GM13977 (cell line): ENCODE results near the gene DGKD.

ENCODE experiments used
- DNase-seq: peaks from one replicate; pipeline ENCODE4 v3.0.0; 2012; ENCODE audit warnings: low spot score
- in situ Hi-C: fragments of 300-500 bp; cut with MboI; formaldehyde crosslinking; loops from one replicate; pipeline ENCODE4 v1.12.0; 2022; ENCODE audit warnings: low sequenced_read_pairs, low pct_unique_long_range_greater_than_20kb, mixed read lengths, inconsistent platforms; ENCODE audit not compliant: unreplicated experiment
- TF ChIP-seq, protein P1 (sequence below): IDR thresholded peaks from 2 replicates; pipeline ENCODE4 v1.5.1; 2012; ENCODE audit warnings: mild to moderate bottlenecking, control low read depth; ENCODE audit not compliant: insufficient read depth; ENCODE audit errors: extremely low read depth, missing control alignments

DGKD gene

DNA sequence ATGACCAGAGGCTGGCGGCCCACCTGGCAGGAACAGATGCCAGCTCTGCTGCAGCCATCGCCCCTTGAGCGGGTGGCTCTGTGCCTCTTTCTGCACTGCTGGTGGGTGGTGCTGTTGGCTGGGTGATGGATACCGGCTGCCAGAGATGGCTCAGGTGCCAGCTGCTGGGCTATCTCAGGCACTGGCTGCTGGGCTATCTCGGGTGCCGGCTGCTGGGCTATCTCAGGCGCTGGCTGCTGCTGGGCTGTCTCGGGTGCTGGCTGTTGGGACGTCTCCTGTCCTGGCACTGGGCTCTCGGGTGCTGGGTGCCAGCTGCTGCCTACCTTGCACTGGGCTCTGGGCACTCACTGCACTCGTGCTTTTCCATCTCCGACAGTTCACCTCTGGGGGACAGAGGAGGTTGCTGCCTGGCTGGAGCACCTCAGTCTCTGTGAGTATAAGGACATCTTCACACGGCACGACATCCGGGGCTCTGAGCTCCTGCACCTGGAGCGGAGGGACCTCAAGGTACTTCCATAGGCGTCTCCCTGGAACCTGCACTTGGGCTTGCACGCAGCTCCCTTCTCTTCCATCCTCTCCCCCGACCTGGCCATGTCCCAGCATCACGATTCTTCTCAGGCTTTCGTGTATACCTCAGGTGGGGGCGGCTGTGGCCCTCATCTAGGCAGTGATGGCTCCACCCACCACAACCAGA lies 113.9 kb downstream of the DGKD start:
- in situ Hi-C loops, result no loop called here
- DNase-seq, result no peak
- TF ChIP-seq, protein P1, sequence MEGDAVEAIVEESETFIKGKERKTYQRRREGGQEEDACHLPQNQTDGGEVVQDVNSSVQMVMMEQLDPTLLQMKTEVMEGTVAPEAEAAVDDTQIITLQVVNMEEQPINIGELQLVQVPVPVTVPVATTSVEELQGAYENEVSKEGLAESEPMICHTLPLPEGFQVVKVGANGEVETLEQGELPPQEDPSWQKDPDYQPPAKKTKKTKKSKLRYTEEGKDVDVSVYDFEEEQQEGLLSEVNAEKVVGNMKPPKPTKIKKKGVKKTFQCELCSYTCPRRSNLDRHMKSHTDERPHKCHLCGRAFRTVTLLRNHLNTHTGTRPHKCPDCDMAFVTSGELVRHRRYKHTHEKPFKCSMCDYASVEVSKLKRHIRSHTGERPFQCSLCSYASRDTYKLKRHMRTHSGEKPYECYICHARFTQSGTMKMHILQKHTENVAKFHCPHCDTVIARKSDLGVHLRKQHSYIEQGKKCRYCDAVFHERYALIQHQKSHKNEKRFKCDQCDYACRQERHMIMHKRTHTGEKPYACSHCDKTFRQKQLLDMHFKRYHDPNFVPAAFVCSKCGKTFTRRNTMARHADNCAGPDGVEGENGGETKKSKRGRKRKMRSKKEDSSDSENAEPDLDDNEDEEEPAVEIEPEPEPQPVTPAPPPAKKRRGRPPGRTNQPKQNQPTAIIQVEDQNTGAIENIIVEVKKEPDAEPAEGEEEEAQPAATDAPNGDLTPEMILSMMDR, result no peak

DNA sequence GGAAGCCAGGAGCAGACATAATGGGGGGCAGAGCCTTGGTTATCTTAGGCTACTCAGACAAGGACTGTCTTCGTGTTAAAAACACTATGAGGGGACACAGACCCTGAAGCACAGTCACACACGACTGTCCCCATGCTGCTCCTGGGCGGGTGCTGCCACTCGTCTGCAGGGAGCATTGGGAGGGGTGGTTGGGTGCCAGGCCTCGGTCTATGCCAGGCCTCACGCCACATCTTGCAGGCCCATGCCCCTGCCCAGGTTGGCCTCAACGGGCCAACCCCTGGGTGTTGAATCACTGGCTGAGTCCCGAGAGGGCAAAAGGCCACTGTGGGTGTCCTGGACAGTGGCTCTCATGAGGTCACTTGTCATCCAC lies 114.4 kb downstream of the DGKD start:
- no peak for DNase-seq
- in situ Hi-C loops, result no loop called here
- TF ChIP-seq, protein P1, result no peak

DNA sequence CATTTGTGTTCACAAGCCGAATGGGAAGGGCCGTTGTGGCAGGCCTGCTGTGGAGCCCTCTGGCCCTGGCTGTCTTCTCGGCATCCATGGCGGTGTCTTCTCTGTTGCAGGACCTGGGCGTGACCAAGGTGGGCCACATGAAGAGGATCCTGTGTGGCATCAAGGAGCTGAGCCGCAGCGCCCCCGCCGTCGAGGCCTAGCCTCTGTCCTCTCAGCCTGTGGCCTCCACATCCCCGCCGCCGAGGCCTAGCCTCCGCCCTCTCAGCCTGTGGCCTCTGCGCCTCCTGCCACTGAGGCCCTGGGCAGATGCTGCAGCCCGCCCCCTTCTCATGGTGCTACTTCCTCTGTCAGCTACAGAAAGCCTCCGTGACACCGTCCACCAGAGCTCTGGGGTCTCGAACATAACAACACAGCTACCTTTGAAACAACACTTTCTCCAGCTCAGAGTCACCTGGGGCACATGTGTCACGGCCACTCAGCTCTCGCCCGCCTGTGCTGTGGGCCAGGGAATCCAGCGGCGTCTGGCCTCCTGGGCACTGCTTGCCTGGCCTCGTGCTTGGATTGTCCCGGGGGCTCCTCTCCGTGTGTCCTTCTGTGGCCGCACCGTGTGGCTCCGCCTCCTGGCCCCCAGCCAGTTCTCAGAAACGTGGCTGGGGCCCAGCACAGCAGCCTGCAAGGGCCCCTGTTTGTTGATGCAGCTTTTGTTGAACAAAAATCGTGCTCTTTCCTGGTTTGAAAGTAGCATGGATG lies 115.1 kb downstream of the DGKD start:
- in situ Hi-C loops, result no loop called here
- DNase-seq, result no peak
- TF ChIP-seq, protein P1, result no peak

DNA sequence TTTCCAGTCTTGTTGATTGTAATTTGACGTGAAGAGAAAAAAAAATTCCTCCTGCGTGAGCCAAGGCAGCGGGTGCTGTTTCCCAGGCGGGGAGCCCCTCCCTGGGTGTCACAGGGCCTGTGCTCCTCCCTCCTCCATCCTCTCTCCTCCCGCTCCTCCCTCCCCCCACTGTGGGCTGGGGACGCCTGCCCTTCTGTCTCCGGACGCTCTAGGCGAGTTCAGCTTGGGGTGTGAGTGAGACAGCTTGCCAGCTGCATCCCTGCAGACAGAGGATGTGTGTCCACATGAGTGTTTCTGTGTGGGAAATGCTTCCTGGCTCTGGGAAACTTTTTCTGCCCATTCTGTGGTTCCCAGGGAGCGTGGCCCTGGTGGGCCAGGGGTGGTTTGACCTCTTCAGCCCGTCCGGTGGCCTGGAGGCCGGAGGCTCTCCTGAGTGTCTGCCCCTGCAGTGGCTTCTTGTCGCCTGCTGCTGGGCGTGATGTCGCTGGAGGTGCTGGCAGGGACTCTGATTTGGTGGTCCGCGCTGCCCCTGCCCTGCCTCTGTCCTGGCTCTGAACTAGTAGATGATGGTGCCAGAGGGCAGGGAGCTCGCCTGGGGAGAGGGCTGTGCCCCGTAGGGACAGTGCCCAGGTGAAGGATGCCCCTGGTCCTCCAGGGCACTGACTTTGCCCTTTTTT lies 115.9 kb downstream of the DGKD start:
- TF ChIP-seq, protein P1, result no peak
- no peak for DNase-seq
- in situ Hi-C loops, result no loop called here

DNA sequence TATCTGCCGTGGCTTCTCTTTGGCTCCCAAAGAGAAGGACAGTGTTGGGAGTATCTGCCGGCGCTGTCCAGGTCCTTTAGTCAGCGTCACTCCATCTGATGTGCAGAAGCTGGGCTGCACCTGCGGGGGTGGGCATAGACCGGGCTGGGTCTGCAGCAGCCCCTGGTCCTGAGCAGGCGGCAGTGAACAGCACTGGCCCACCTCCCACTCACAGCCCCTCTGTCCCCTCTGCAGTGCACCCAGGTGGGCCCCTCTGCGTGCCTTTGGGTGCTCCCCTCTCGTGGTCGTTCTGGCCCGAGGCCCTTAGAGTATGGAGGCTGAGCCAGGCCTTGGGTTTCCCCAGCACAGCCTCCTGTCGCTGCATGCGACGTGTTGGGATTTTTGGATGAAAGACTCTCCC lies 116.5 kb downstream of the DGKD start:
- DNase-seq, result no peak
- TF ChIP-seq, protein P1, result no peak
- in situ Hi-C loops, result no loop called here

DNA sequence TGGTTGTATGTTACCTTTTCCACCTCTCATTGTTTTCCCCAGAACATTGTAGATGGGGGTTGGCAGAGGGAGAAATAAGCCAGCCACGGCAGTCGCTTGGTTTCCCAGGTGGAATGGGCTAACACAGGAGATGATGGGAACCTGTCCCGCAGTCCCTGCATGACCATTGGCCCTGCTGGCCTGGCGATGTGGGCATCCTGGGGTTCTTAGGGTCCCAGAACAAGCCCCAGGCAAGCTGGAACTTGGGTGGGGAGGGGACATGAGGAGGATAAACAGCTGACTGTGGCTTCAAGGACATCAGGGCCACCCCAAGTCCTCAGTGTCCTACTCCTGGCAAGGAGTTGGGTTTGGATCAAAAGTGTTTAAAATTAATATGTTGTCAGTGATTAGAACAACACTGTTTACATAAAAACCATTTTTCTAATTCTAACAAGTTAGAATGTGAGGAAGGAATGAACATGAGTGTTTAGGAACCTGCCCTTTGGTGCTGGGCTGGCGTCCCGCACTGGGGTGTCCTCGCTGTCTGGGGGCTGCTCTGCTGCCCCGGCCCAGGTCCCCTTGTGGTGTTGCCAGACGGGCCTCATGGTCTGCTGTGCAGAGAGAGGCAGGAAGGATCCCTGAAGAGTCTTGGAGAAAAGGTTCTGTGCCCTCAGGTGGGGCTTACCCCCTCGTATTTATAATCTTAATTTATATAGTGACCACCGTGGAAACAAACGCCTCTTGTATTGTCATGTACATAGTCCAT lies 117.2 kb downstream of the DGKD start:
- DNase-seq, result no peak
- TF ChIP-seq, protein P1, result no peak
- in situ Hi-C loops, result no loop called here
